A673 (cell line): Measurements from ENCODE around the gene NANOG.
"Not testable (repeated sequence)": the region's sequence is repeated elsewhere in the genome, so short reads cannot be mapped to it uniquely, and the experiment has no call there.

Experiments used
- CTCF ChIP-seq: fragments of 300-800, 200-600 bp; sonication (generic); conservative IDR thresholded peaks from 2 replicates; pipeline ENCODE4 v1.5.1; 2017; ENCODE audit warnings: low read depth, mild to moderate bottlenecking, antibody characterized with exemption, low read length, moderate library complexity, mixed read lengths
- EZH2 ChIP-seq: fragments of 200-600 bp; sonication (generic); IDR thresholded peaks from 2 replicates; pipeline ENCODE4 v1.6.1; 2017; ENCODE audit warnings: borderline replicate concordance, low read depth, mild to moderate bottlenecking, mixed read lengths, antibody characterized with exemption, low read length; ENCODE audit not compliant: poor library complexity, severe bottlenecking

GRCh38 chr12:7825754-7826153 lies 36.6 kb downstream of the NANOG start:
- TF ChIP-seq CTCF, EZH2: not testable (repeated sequence)
